Measurements from ENCODE around the gene MRPL45. TPM values are rescaled to one million over a fixed set of nuclear protein-coding genes. Genes with fewer than 3 reads are reported as not detected.

MRPL45 gene
- total and polyA plus RNA-seq, 2 donors (not counting 3 experiments of a cell fraction or from before 2014, with no cell fraction given), result 41.2 to 45.5 TPM

GRCh38 chr17:38327936-38328335 is 31.0 kb downstream of the MRPL45 start:
- no peak overlapping the region for H3K27ac ChIP-seq (ENCODE audit: insufficient read depth, low read depth, low read length)
- peaks cover 5% of the 10 kb centered on the region for H3K4me1 ChIP-seq (ENCODE audit: control insufficient read depth, extremely low read depth, insufficient read depth, low read length)
- H3K36me3 ChIP-seq (ENCODE audit: control insufficient read depth in 2 of 2, extremely low read depth in 1 of 2, insufficient read depth in 2 of 2, low read length in 2 of 2), result peaks cover 0 to 2% of the 10 kb centered on the region in 2 experiments
- DNase-seq (ENCODE audit: low read depth, low spot score) (no peak), FAIRE-seq (no peak)
- no peak overlapping the region for H3K9ac ChIP-seq (replicated peaks; ENCODE audit: extremely low read depth, insufficient read depth, low read length)
- no peak overlapping the region for H2AFZ ChIP-seq (ENCODE audit: low read depth, low read length)
- no peak overlapping the region for H3K4me2 ChIP-seq (ENCODE audit: insufficient read depth, low read length)
- TF ChIP-seq POLR2A (IDR thresholded peaks at IDR 0.05; ENCODE audit: low read depth, low read length) (no peak), FOS (IDR thresholded peaks at IDR 0.05; ENCODE audit: borderline replicate concordance, insufficient read depth, low read length) (no peak), CTCF (IDR thresholded peaks at IDR 0.05; ENCODE audit: extremely low read depth in 1 of 2, insufficient read depth in 1 of 2, low read depth in 1 of 2, low read length in 2 of 2) (no peak), GATA2 (IDR thresholded peaks at IDR 0.05; ENCODE audit: insufficient read depth, insufficient read length, low read depth, low read length) (no peak), POLR2AphosphoS5 (IDR thresholded peaks at IDR 0.05; ENCODE audit: insufficient read depth, low read depth, low read length) (no peak), MYC (IDR thresholded peaks at IDR 0.05; ENCODE audit: low read depth, low read length) (no peak), EZH2 (IDR thresholded peaks at IDR 0.05; ENCODE audit: borderline replicate concordance, low read depth, low read length, severe bottlenecking) (no peak), JUN (IDR thresholded peaks at IDR 0.05; ENCODE audit: borderline replicate concordance, insufficient read depth, insufficient read length, low read depth) (no peak), MAX (IDR thresholded peaks at IDR 0.05; ENCODE audit: insufficient read depth, insufficient read length) (no peak)
- intact Hi-C loops (cut with micrococcal nuclease) (no loop called here), dilution Hi-C loops (cut with MboI; ENCODE audit: extremely low pct_ligation_motif_present, low sequenced_read_pairs) (no loop called here)
- H4K20me1 ChIP-seq (replicated peaks; ENCODE audit: control insufficient read depth, extremely low read depth, insufficient read depth, low read length), result no peaks in the 10 kb centered on the region
- H3K79me2 ChIP-seq (ENCODE audit: control insufficient read depth, insufficient read depth, low read length), result no peaks in the 10 kb centered on the region
- no peaks in the 10 kb centered on the region for H3K9me1 ChIP-seq (replicated peaks; ENCODE audit: control insufficient read depth, extremely low read depth, insufficient read depth, low read length)
- TSS peak; percentile 4 for BruUV-seq (replicated peaks)
- H3K9me3 ChIP-seq (replicated peaks; ENCODE audit: control insufficient read depth, insufficient read depth, low read length), result no peaks in the 10 kb centered on the region
- ChIA-PET POLR2A (no interaction called here), CTCF (interaction anchor here (1.6 to 4.1 kb wide), 3 partner anchors 9 to 86 kb away, joined by 3 to 21 read pairs (median 11); no protein-coding TSS in a partner anchor)
- peaks cover 0 to 3% of the 10 kb centered on the region in 2 experiments for H3K27me3 ChIP-seq (ENCODE audit: control insufficient read depth in 2 of 2, insufficient read depth in 2 of 2, low read length in 2 of 2)
- no peak overlapping the region for H3K4me3 ChIP-seq (replicated peaks in 1 of 3; ENCODE audit: insufficient read depth in 1 of 3, low read depth in 1 of 3, low read length in 3 of 3)

All from endothelial cell of umbilical vein (primary cell).